GM06990 (cell line): ENCODE measurements around the gene ANP32B.
A peak's percentile ranks its signal among the peaks of the same experiment; 100 is the strongest.

Experiments used
- DNase-seq: peaks from one replicate; pipeline ENCODE4 v3.0.0-alpha.2; 2011; ENCODE audit not compliant: insufficient read length; ENCODE audit errors: extremely low read depth
- H3K27me3 ChIP-seq: replicated peaks from 2 replicates; pipeline ENCODE4 v1.6.0; 2011; ENCODE audit warnings: low read length; ENCODE audit not compliant: control insufficient read depth, insufficient read depth
- H3K36me3 ChIP-seq: 2 replicates; pipeline ENCODE4 v1.5.1; 2011; ENCODE audit warnings: low read length; ENCODE audit not compliant: control insufficient read depth, insufficient read depth
- H3K4me3 ChIP-seq: replicated peaks from 2 replicates; pipeline ENCODE4 v1.5.1; 2011; ENCODE audit warnings: low read depth, mild to moderate bottlenecking, control low read depth, low read length
- CTCF ChIP-seq: IDR thresholded peaks from 2 replicates; pipeline ENCODE4 v1.5.1; 2011; ENCODE audit warnings: low read length, control low read depth, mild to moderate bottlenecking, inconsistent platforms; ENCODE audit not compliant: insufficient read depth, poor library complexity, severe bottlenecking

The ANP32B gene

GRCh38 chr9:97982683-97983588, at the start of gene ANP32B:
ANP32B (plus strand) TSS chr9:97983341; CDS start chr9:97983556, 215 bp downstream.
- H3K36me3 ChIP-seq, result no peaks in the 10 kb centered on the region
- peak within 1 kb of the TSS; percentile 85 for H3K4me3 ChIP-seq
- TF ChIP-seq CTCF, result peak; percentile 70
- DNase-seq, result peak; percentile 96
- no peaks in the 10 kb centered on the region for H3K27me3 ChIP-seq

GRCh38 chr9:97934321-97935115, 48.6 kb upstream of the ANP32B start:
- no peak for DNase-seq
- H3K4me3 ChIP-seq, result no peak overlapping the region
- no peak for TF ChIP-seq CTCF
- no peaks in the 10 kb centered on the region for H3K27me3 ChIP-seq
- H3K36me3 ChIP-seq, result no peaks in the 10 kb centered on the region

DNA sequence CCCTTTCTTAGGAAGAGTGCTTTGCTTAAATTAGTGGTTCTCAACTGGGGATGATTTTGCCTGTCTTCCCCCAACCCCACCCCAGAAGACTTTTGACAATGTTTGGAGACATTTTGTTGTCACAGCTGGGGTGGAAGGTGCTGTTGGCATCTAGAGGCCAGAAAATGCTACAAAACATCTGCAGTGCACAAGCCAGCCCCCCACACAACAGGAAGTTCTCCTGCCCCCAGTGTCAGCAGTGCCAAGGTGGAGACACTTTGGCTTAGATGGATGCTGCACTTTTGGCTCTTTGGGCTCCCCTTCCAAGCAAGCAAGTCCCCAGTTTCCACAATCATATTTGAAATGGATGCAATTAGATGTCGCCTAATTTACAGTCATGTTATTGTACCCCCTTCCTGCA, 47.9 kb upstream of the ANP32B start:
- DNase-seq, result no peak
- Histone ChIP-seq H3K36me3 (no peaks in the 10 kb centered on the region), H3K4me3 (no peak overlapping the region), H3K27me3 (no peaks in the 10 kb centered on the region)
- TF ChIP-seq CTCF, result no peak

DNA sequence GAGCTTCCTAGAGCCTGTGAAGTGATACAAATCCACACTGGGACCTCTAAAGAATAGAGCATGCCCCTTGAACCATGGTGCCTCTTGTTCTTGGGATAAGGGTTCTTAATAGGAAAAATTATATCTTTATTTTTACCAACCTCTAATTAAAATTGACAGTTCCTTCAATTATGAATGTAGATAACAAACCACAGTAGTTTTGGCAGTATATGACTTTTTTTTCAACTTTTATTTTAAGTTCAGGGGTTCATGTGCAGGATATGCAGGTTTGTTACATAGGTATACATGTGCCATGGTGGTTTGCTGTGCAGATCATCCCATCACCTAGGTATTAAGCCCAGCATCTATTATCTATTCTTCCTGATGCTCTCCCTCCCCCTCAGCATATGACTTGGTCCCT, 46.1 kb upstream of the ANP32B start:
- H3K27me3 ChIP-seq, result no peaks in the 10 kb centered on the region
- no peak for TF ChIP-seq CTCF
- no peak overlapping the region for H3K4me3 ChIP-seq
- DNase-seq, result no peak
- H3K36me3 ChIP-seq, result no peaks in the 10 kb centered on the region

DNA sequence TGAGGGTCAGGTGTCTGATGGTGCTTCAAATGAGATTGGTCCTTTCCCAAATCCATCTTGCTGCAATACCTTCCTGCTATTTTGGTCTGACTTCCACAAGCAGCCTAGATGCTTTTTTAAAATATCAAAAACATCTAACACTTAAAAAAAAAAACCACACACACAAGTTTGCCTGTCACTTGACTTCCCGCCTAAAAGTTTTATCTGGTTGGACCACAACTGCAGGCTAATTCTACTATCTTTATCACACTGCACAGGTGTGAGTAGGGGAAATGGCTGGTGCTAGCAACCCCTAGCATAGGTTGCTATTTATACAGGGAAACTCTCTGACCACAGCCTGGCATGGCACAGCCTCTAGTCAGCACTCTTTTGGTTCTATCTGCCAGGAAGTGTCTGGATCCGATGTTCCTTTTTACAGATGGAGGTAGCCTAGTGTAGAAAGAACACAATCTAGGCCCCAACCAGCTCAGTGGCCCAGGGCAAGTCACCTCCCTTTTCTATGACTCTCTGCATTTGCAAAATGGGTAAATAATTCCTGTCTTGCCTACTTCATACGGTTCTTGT, 45.0 kb upstream of the ANP32B start, which contains the start of gene HEMGN:
Gene HEMGN, minus strand, starts transcription at position 92 of the 564 bp plus-strand sequence. Its CDS starts 36 bp downstream, at position 56.
- no peak for TF ChIP-seq CTCF
- Histone ChIP-seq H3K4me3 (no peak within 1 kb of the TSS), H3K27me3 (no peaks in the 10 kb centered on the region), H3K36me3 (no peaks in the 10 kb centered on the region)
- DNase-seq, result no peak
